Fibroblast of skin of abdomen (primary cell): ENCODE measurements around the gene GBP6.
"Not testable (repeated sequence)": the region's sequence is repeated elsewhere in the genome, so short reads cannot be mapped to it uniquely, and the experiment has no call there.

Experiments used
- DNase-seq: peaks from one replicate; pipeline ENCODE4 v3.0.0-alpha.2; 2013

Gene GBP6

DNA sequence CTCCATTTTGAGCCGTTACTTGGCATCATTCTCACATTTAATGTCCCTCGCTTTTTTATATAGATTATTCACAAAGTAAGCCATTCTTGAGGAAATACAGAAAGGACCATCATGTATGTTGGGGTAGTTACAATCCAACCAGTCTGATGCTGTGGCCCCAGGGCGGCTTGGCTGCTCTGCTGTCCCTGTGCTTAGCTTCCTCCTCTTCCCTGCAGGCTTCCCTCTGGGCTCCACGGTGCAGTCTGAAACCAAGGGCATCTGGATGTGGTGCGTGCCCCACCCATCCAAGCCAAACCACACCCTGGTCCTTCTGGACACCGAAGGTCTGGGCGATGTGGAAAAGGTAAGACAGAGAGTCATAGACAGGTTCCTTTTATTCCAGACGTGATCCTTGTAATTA lies 5.5 kb downstream of the GBP6 start:
- no peak for DNase-seq

DNA sequence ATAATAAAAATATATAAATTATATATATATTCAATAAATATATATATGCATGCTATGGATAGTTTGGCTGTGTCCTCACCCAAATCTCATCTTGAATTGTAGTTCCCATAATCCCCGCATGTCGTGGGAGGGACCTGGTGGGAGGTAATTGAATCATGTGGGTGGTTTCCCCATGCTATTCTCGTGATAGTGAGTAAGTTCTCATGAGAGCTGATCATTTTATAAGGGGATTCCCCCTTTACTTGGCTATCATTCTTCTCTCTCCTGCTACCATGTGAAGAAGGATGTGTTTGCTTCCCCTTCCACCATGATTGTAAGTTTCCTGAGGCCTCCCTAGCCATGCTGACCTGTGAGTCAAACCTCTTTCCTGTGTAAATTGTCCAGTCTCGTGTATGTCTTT lies 10.0 kb downstream of the GBP6 start:
- DNase-seq, result not testable (repeated sequence)

DNA sequence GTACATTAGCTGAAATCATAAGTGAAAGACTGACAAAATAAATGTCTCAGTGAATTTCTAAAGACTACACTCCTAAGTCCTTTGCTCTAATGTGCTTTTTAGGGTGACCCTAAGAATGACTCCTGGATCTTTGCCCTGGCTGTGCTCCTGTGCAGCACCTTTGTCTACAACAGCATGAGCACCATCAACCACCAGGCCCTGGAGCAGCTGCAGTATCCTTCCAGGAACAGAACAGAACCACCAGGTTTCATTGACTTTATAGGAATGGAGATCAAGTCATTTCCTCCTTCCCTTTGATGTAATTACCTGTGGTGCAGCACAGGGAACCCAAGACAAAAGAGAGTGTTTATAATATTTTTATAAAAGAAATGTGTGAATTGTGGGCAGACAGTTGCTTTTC lies 14.1 kb downstream of the GBP6 start:
- DNase-seq, result no peak

DNA sequence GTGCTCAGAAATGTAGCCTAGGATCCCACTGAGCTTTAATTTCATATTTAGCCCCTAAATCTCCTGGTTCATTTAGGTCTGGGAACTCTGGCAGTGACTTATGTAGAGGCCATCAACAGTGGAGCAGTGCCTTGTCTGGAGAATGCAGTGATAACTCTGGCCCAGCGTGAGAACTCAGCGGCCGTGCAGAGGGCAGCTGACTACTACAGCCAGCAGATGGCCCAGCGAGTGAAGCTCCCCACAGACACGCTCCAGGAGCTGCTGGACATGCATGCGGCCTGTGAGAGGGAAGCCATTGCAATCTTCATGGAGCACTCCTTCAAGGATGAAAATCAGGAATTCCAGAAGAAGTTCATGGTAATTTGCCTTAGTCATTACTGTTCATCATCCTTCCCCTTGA lies 17.8 kb downstream of the GBP6 start:
- DNase-seq, result no peak

DNA sequence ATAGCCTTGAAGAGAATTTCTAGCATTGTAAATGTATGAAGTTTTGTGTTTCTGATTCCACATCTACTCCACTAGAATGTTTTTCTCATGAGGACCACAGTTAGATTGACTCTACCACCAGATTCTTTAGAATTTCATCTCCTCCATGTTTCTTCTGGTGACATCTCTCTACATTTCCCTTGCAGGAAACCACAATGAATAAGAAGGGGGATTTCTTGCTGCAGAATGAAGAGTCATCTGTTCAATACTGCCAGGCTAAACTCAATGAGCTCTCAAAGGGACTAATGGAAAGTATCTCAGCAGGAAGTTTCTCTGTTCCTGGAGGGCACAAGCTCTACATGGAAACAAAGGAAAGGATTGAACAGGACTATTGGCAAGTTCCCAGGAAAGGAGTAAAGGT lies 18.6 kb downstream of the GBP6 start:
- DNase-seq, result no peak

DNA sequence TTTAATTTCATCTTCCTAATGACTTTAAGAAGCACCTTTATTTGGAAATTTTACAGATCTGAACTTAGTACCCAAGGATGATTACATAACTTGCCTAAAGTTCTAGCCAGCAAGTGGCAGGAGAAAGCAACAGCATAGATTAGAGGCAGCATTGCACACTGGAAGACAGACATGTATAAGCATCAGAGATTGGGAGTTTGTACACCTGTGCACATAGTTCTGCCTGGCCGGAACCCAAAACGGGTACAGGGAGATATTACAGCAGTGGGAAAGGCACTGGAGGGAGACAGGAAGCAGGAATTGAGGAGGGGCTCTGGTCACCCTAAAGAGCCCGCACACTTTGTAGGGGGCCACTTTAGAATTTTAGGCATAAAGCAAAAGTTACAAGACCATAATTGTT lies 19.3 kb downstream of the GBP6 start:
- no peak for DNase-seq

DNA sequence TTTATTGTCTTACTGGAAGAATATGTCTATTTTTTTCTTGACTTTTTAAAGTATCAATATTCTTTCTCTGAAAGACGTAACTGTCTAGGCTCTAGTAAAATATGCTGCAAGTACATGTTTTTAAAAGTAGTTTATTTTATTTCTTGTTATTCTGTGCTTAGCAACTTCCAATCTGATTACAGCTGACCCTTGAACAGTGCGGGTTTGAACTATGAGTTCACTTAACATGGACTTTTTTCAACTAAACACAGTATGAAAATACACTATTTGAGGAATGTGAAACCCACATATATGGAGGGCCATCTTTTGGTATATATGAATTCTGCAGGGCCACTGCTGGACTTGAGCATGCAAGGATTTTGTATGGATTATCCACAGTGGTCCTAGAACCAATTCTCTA lies 26.8 kb downstream of the GBP6 start:
- no peak for DNase-seq

DNA sequence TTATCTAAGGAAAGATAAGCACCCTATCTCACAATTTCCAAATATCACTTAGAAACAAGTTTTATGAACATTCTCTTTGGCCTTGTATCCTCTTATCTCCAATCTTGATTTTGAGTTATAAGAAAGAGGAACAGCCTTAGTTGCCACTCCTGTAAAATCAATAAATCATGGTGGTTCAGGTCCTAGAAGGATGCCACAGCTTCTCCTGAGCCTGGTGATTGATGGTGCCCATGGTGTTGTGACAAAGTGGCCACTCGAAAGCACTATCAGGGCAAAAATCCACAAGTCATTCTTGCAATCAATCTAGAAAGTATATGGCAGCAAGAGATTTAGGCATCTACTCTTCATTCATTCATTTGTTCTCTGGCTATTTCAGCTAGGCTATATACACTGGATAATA lies 27.8 kb downstream of the GBP6 start:
- DNase-seq, result no peak

DNA sequence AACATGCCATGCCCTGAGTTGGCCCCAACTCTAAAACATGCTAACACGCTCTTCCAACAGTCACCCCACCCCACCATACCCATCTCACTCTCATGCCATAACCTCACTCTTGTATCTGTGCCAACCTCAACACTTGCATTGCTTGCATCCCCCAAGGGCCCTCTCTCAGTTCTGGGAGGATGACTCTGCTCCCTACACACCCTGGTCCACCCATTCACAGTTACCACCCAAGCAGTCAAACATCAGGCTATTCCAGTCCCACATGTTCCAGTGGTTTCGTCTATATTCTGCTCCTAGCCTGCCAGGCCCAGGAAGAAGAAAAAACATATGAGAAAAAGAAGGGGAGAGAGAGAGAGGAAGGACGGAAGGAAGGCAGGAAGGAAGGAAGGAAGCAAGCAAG lies 31.0 kb downstream of the GBP6 start:
- DNase-seq, result no peak

DNA sequence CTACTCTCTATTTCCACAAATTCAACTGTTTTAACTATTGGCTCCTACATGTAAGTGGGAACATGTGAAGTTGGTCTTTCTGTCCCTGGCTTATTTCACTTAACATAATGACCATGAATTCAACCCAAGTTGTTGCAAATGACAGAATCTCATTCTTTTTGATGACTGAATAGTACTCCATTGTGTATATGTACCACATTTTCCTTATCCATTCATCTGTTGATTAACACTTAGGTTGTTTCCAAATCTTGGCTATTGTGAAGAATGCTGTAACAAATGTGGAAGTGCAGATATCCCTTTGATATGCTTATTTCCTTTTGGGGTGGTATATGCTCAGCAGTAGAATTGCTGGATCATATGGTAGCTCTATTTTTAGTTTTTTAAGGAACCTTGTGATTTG lies 33.0 kb downstream of the GBP6 start:
- DNase-seq, result no peak

DNA sequence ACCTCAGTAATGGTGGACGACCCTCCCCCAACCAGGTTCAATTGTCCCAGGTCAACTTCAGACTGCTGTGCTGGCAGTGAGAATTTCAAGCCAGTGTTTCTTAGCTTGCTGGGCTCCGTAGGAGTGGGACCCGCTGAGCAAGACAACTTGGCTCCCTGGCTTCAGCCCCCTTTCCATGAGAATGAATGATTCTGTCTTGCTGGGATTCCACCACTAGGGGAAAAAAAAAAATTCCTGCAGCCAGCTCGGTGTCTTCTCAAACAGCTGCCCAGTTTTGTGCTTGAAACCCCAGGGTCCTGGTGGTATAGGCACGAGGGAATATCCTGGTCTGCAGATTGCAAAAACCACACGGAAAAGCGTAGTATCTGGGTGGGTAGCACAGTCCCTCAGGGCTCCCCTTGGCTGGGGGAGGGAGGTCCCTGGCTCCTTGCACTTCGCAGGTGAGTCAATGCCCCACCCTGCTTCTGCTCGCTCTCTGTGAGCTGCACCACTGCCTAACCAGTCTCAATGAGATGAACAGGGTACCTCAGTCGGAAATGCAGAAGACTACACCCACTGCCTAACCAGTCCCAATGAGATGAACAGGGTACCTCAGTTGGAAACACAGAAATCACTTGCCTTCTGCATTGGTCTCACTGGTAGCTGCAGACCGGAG lies 41.5 kb downstream of the GBP6 start:
- no peak for DNase-seq

DNA sequence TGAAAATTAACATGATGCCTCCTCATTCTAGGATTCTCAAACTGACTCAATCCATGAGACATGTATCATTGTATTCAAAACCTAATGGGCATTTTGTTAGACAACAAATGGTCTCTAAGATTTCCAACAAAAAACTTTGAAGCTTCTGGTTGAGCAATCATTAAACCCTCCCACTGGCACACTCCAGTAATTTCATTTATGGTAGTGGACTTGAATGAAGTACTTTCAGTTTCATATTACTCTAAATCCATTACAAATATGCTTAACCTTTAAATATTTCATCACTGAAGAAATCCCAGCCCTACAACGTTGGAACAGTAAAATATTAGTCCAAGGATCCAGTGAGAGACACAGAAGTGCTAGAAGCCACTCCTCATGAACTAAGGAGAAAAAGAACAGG lies 43.5 kb downstream of the GBP6 start:
- DNase-seq, result no peak

DNA sequence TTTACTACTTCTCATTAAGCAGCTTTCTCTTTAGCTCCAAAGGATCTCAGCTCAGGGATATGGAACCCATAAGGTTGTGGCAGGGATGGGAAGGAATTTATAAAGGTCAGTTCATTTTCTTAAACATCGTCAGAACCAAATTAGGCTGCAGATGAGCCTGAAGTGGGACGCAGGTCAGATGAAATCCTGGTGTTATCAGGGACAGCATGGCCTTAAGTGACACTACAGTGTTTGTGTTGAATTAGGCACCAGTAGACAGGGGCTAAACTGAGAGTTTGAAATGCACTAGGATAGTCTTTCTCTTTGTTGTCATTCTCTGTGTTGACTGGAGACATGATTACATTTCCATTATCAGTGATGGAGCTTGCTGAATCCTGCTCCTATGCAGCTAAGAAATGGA lies 43.9 kb downstream of the GBP6 start:
- DNase-seq, result not testable (repeated sequence)

DNA sequence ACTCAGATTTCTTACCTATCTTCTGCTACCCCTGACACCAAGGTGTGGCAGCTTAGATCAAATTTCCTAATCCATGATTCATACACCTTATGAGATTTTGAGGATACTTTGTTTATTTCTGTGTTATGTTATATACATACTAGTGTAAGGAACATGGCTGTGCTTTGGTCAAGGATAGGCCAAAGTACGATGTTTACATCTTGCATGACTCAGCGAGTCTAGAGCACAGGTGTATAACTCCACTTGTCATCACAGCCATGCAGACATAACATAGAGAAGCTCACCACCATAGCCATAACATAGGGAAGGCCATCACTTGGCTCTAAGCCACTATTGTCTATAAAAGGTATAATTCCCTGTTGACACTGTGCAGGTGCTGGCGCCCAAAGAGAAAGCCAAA lies 61.2 kb downstream of the GBP6 start:
- no peak for DNase-seq

DNA sequence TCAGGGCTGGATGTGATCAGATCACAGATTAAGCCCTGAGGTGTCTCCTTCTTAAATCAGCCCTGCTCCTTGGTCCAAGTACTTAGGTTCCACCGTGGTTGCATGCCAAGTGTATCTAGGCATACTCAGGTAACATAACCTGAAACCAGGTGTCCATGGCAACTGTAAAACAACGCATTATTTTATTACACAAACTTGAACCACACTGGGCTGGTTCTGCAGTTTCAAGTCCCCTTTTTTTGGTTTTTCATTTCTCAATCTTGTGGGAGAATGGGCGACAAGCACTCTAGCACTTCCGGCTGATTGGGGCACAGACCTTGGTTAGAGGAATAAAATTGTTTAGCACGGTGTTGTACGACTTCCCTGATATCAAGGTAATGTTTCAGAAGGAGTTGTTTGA lies 65.2 kb downstream of the GBP6 start:
- no peak for DNase-seq

DNA sequence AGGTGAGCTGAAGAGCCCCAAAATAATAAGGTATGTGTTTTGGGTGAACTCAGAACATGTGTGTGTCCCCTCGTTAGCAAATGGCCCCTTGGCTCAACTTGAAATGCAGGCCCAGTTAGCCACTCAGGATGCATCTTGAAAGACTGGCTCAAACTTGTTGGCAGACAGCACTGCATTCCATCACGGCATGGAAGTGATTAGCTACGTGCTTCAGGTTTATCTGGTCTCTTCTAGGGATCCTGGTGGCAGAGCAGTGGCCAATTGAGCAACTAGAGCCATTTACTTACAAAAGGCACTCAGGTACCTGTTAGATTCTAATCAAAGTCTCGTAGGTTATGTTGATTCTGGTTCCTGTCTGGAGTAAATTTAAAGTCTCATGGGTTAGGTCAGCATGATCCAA lies 65.8 kb downstream of the GBP6 start:
- not testable (repeated sequence) for DNase-seq

DNA sequence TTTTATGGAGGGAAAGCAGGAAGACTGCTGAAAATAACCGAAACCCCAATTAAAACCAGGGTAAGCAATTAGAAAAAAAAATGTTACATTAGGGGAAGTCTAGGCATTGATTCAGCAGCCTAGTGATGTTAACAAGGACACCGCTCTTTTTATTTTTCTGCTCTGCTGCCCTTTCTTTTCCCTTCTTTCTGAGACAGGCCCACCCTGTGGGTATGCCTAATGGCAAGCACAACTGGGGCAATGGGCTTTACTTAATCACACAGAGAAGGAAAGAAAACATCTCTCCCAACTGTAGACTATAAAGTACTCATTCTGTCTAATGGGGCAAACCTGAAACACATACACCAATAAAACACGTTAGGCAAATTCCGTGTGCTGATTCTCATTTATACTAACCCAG lies 69.6 kb downstream of the GBP6 start:
- no peak for DNase-seq

DNA sequence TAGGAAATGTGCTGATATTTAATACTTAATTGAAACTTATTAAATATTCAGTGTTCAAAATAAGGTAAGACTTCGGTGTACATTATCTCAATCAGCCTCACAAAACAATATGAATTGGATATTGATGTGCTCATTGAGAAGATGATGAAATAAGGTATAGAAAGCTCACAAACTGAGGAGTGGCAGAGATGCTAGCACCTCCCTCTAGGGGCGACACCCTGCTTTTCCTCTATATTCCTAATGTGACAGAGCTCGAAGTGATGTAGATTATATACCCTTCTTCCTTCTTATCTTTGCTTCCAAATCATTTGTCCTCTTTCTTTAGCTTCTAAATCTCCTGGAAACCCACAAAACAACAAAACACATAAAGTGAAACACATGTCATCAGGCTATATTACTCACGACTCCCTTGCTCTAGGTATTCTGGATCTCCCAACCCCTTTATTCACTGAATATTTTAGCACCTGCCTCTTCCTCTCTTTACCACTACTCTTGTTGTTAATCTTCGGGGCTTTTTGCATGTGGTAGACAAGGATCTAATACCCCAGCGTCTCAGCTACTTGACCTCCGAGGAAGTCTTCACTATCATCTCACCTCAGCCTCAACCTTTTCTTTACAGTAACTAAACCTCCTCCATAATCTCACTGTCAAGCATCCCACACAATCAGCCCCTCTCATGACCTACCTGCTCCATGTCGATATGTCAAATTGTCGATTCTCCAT lies 70.4 kb downstream of the GBP6 start:
- DNase-seq, result not testable (repeated sequence)
